ENCODE measurements around the gene F12.

Gene F12

DNA sequence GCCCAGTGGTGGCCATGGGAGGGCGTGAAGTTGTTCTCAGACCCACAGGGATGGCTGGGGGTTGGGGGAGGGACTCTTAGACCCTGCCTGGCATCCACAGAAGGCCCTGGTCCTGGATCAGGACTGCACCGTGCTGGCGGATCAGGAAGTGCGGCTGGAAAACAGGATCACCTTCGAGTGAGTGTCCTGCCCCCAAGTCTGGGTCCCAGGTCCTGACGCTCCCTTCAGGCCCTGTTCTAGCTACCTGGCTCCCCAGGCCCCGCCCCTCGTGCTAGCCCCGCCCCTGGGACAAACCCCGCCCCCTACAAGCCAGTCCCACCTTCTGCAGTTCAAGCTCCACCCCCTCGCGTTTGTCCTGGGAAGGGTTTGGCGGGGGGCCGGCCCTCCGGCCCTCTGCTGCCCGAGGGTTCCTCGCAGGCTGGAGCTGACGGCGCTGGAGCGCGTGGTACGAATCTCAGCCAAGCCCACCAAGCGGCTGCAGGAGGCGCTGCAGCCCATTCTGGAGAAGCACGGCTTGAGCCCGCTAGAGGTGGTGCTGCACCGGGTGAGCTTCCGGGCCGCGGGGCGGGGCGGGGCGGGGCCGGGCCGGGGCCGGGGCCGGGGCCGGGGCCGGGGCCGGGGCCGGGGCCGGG, 38.8 kb downstream of the F12 start (continued):
- TF ChIP-seq, protein P1, sequence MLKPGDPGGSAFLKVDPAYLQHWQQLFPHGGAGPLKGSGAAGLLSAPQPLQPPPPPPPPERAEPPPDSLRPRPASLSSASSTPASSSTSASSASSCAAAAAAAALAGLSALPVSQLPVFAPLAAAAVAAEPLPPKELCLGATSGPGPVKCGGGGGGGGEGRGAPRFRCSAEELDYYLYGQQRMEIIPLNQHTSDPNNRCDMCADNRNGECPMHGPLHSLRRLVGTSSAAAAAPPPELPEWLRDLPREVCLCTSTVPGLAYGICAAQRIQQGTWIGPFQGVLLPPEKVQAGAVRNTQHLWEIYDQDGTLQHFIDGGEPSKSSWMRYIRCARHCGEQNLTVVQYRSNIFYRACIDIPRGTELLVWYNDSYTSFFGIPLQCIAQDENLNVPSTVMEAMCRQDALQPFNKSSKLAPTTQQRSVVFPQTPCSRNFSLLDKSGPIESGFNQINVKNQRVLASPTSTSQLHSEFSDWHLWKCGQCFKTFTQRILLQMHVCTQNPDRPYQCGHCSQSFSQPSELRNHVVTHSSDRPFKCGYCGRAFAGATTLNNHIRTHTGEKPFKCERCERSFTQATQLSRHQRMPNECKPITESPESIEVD (tag by site-specific recombination; IDR thresholded peaks at IDR 0.05): no peak
- no peak for TF ChIP-seq ZNF747 (tag by site-specific recombination; IDR thresholded peaks at IDR 0.05)
- no peak for TF ChIP-seq ZNF433 (tag by site-specific recombination; IDR thresholded peaks at IDR 0.05; ENCODE audit: low read depth)
- no peak; the same call in 1 of the 2 replicates for TF ChIP-seq KLF10 (tag by site-specific recombination; IDR thresholded peaks at IDR 0.05)
- TF ChIP-seq, protein P2, sequence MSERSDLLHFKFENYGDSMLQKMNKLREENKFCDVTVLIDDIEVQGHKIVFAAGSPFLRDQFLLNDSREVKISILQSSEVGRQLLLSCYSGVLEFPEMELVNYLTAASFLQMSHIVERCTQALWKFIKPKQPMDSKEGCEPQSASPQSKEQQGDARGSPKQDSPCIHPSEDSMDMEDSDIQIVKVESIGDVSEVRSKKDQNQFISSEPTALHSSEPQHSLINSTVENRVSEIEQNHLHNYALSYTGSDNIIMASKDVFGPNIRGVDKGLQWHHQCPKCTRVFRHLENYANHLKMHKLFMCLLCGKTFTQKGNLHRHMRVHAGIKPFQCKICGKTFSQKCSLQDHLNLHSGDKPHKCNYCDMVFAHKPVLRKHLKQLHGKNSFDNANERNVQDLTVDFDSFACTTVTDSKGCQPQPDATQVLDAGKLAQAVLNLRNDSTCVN (tag by site-specific recombination; optimal IDR thresholded peaks at IDR 0.05): peak; percentile 28
- TF ChIP-seq ZFHX2 (tag by site-specific recombination; conservative IDR thresholded peaks at IDR 0.05): no peak
- TF ChIP-seq GLIS1 (tag by site-specific recombination; IDR thresholded peaks at IDR 0.05): peak; percentile 53
- TF ChIP-seq, protein P3, sequence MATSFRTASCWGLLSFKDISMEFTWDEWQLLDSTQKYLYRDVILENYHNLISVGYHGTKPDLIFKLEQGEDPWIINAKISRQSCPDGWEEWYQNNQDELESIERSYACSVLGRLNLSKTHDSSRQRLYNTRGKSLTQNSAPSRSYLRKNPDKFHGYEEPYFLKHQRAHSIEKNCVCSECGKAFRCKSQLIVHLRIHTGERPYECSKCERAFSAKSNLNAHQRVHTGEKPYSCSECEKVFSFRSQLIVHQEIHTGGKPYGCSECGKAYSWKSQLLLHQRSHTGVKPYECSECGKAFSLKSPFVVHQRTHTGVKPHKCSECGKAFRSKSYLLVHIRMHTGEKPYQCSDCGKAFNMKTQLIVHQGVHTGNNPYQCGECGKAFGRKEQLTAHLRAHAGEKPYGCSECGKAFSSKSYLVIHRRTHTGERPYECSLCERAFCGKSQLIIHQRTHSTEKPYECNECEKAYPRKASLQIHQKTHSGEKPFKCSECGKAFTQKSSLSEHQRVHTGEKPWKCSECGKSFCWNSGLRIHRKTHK (tag by site-specific recombination; IDR thresholded peaks at IDR 0.05): no peak
- TF ChIP-seq SP2 (tag by site-specific recombination; IDR thresholded peaks at IDR 0.05): peak; percentile 84
- TF ChIP-seq ZNF521 (tag by site-specific recombination; IDR thresholded peaks at IDR 0.05): no peak
- no peak for TF ChIP-seq ZNF133 (tag by site-specific recombination; IDR thresholded peaks at IDR 0.05)
- no peak for TF ChIP-seq ZNF830 (tag by site-specific recombination; IDR thresholded peaks at IDR 0.05; ENCODE audit: low read depth)
- no peak for TF ChIP-seq ZNF530 (tag by site-specific recombination; IDR thresholded peaks at IDR 0.05; ENCODE audit: low read depth)
- TF ChIP-seq ZFP41 (tag by site-specific recombination; IDR thresholded peaks at IDR 0.05; ENCODE audit: borderline replicate concordance): no peak
- TF ChIP-seq ZNF629 (tag by site-specific recombination; IDR thresholded peaks at IDR 0.05): 0 out of 2 replicates have a peak, but pooled peaks have one; percentile 19
- TF ChIP-seq ZBTB7A (tag by site-specific recombination; IDR thresholded peaks at IDR 0.05; ENCODE audit: low read depth): no peak
- peak; percentile 100 for TF ChIP-seq ZBTB6 (tag by site-specific recombination; IDR thresholded peaks at IDR 0.05)
- no peak for TF ChIP-seq ZNF398 (tag by site-specific recombination; IDR thresholded peaks at IDR 0.05)
- TF ChIP-seq ZNF211 (tag by site-specific recombination; IDR thresholded peaks at IDR 0.05; ENCODE audit: low read depth): no peak
- TF ChIP-seq GFI1B (tag by site-specific recombination; IDR thresholded peaks at IDR 0.05): no peak
- no peak for TF ChIP-seq ZNF223 (tag by site-specific recombination; IDR thresholded peaks at IDR 0.05)
- TF ChIP-seq SP7 (tag by site-specific recombination; IDR thresholded peaks at IDR 0.05): 0 out of 2 replicates have a peak, but pooled peaks have one; percentile 27
- no peak for TF ChIP-seq EGR2 (tag by site-specific recombination; IDR thresholded peaks at IDR 0.05; ENCODE audit: low read depth)
- TF ChIP-seq, protein P4, sequence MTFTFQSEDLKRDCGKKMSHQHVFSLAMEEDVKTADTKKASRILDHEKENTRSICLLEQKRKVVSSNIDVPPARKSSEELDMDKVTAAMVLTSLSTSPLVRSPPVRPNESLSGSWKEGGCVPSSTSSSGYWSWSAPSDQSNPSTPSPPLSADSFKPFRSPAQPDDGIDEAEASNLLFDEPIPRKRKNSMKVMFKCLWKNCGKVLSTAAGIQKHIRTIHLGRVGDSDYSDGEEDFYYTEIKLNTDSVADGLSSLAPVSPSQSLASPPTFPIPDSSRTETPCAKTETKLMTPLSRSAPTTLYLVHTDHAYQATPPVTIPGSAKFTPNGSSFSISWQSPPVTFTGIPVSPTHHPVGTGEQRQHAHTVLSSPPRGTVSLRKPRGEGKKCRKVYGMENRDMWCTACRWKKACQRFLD (tag by site-specific recombination; IDR thresholded peaks at IDR 0.05): no peak
- TF ChIP-seq CTCF (tag by site-specific recombination; IDR thresholded peaks at IDR 0.05): peak; percentile 63

All from HEK293 (cell line).